ENCODE results near the gene WNT2B.

Gene WNT2B

DNA sequence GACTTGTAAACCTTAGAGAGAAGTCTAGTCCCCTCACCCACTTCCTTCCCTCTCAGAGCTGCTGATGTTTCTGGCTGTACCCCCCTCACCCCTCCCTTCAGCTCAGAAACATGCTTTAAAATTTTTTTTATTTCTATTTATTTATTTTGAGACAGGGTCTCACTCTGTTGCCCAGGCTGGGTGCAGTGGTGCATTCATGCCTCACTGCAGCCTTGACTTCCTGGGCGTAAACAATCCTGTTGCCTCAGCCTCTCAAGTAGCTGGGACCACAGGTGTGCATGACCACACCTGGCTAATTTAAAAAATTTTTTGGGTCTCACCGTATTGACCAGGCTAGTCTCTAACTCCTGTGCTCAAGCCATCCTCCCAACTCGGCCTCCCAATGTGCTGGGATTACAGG is 2.9 kb upstream of the WNT2B start:
- Histone ChIP-seq H3K4me1 (peaks cover 0 to 36% (median 25%) of the 10 kb centered on the region in 4 donors), H3K36me3 (no peaks in the 10 kb centered on the region), H3K27ac (no peak overlapping the region), H3K4me3 (no peak overlapping the region), H3K27me3 (peaks cover 0 to 54% of the 10 kb centered on the region in 2 donors), H3K9me3 (no peaks in the 10 kb centered on the region)
- TF ChIP-seq, protein P1, sequence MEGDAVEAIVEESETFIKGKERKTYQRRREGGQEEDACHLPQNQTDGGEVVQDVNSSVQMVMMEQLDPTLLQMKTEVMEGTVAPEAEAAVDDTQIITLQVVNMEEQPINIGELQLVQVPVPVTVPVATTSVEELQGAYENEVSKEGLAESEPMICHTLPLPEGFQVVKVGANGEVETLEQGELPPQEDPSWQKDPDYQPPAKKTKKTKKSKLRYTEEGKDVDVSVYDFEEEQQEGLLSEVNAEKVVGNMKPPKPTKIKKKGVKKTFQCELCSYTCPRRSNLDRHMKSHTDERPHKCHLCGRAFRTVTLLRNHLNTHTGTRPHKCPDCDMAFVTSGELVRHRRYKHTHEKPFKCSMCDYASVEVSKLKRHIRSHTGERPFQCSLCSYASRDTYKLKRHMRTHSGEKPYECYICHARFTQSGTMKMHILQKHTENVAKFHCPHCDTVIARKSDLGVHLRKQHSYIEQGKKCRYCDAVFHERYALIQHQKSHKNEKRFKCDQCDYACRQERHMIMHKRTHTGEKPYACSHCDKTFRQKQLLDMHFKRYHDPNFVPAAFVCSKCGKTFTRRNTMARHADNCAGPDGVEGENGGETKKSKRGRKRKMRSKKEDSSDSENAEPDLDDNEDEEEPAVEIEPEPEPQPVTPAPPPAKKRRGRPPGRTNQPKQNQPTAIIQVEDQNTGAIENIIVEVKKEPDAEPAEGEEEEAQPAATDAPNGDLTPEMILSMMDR (IDR thresholded peaks at IDR 0.05) = no peak
- DNase-seq = no peak
- intact Hi-C loops (cut with DNase I; ENCODE audit: low total_unique reads) = no loop called here

- Histone ChIP-seq H3K27me3 (peaks cover 0 to 54% of the 10 kb centered on the region in 2 donors), H3K36me3 (no peaks in the 10 kb centered on the region), H3K27ac (no peak overlapping the region), H3K4me3 (no peak overlapping the region), H3K4me1 (peaks cover 0 to 35% (median 25%) of the 10 kb centered on the region in 4 donors), H3K9me3 (no peaks in the 10 kb centered on the region)
- intact Hi-C loops (cut with DNase I; ENCODE audit: low total_unique reads) = no loop called here
- TF ChIP-seq, protein P1 (IDR thresholded peaks at IDR 0.05) = no peak
- no peak for DNase-seq
Measured at GRCh38 chr1:112506306-112506705, 2.5 kb upstream of the WNT2B start.

GRCh38 chr1:112506731-112507130 is 2.0 kb upstream of the WNT2B start:
- no peak for DNase-seq
- Histone ChIP-seq H3K27me3 (peaks cover 0 to 52% of the 10 kb centered on the region in 2 donors), H3K4me3 (no peak overlapping the region), H3K4me1 (peaks cover 0 to 31% (median 21%) of the 10 kb centered on the region in 4 donors), H3K27ac (no peak overlapping the region), H3K9me3 (no peaks in the 10 kb centered on the region), H3K36me3 (no peaks in the 10 kb centered on the region)
- intact Hi-C loops (cut with DNase I; ENCODE audit: low total_unique reads) = no loop called here
- TF ChIP-seq, protein P1 (IDR thresholded peaks at IDR 0.05) = no peak

GRCh38 chr1:112507336-112507735 is 1.4 kb upstream of the WNT2B start:
- Histone ChIP-seq H3K4me3 (no peak overlapping the region), H3K4me1 (peaks cover 0 to 25% (median 18%) of the 10 kb centered on the region in 4 donors), H3K36me3 (no peaks in the 10 kb centered on the region), H3K27ac (no peak overlapping the region), H3K27me3 (peaks cover 0 to 46% of the 10 kb centered on the region in 2 donors), H3K9me3 (no peaks in the 10 kb centered on the region)
- no peak for DNase-seq
- TF ChIP-seq, protein P1 (IDR thresholded peaks at IDR 0.05) = no peak
- intact Hi-C loops (cut with DNase I; ENCODE audit: low total_unique reads) = no loop called here

GRCh38 chr1:112507921-112508277 is 866 bp upstream of the WNT2B start:
- peaks cover 0 to 42% of the 10 kb centered on the region in 2 donors for H3K27me3 ChIP-seq
- H3K4me1 ChIP-seq = peaks cover 0 to 20% (median 17%) of the 10 kb centered on the region in 4 donors
- TF ChIP-seq, protein P1 (IDR thresholded peaks at IDR 0.05) = no peak
- no peak overlapping the region for H3K27ac ChIP-seq
- DNase-seq = no peak
- H3K9me3 ChIP-seq = no peaks in the 10 kb centered on the region
- H3K36me3 ChIP-seq = no peaks in the 10 kb centered on the region
- intact Hi-C loops (cut with DNase I; ENCODE audit: low total_unique reads) = no loop called here
- H3K4me3 ChIP-seq = peak overlapping the region; percentile 40 to 64

Data from tibial artery (tissue), 4 donors.